ENCODE data around the gene NKX3-2.

Gene NKX3-2

GRCh38 chr4:13509442-13509841 lies 34.9 kb downstream of the NKX3-2 start:
- TF ChIP-seq POLR2AphosphoS5 (IDR thresholded peaks at IDR 0.05; ENCODE audit: low read depth, low read length) (no peak), TAF1 (IDR thresholded peaks at IDR 0.05; ENCODE audit: borderline replicate concordance, insufficient read depth, low read length) (no peak), SIN3A (IDR thresholded peaks at IDR 0.05; ENCODE audit: borderline replicate concordance, insufficient read depth, low read length) (no peak)

- TF ChIP-seq SIN3A (IDR thresholded peaks at IDR 0.05; ENCODE audit: borderline replicate concordance, insufficient read depth, low read length) (no peak), TAF1 (IDR thresholded peaks at IDR 0.05; ENCODE audit: borderline replicate concordance, insufficient read depth, low read length) (no peak), POLR2AphosphoS5 (IDR thresholded peaks at IDR 0.05; ENCODE audit: low read depth, low read length) (no peak), REST (IDR thresholded peaks at IDR 0.05; ENCODE audit: insufficient read depth in 1 of 2, low read depth in 2 of 2, low read length in 2 of 2) (no peak), FOXP2 (optimal IDR thresholded peaks at IDR 0.05; ENCODE audit: borderline replicate concordance, extremely low read depth, extremely low read length, insufficient read depth) (no peak)
Observed at GRCh38 chr4:13504374-13504773, 39.9 kb downstream of the NKX3-2 start.

GRCh38 chr4:13498469-13498868 lies 45.8 kb downstream of the NKX3-2 start:
- TF ChIP-seq TAF1 (IDR thresholded peaks at IDR 0.05; ENCODE audit: borderline replicate concordance, insufficient read depth, low read length) (no peak), POLR2AphosphoS5 (IDR thresholded peaks at IDR 0.05; ENCODE audit: low read depth, low read length) (no peak), REST (IDR thresholded peaks at IDR 0.05; ENCODE audit: insufficient read depth in 1 of 2, low read depth in 2 of 2, low read length in 2 of 2) (no peak), FOXP2 (optimal IDR thresholded peaks at IDR 0.05; ENCODE audit: borderline replicate concordance, extremely low read depth, extremely low read length, insufficient read depth) (no peak), SIN3A (IDR thresholded peaks at IDR 0.05; ENCODE audit: borderline replicate concordance, insufficient read depth, low read length) (no peak)

GRCh38 chr4:13496605-13497004 lies 47.7 kb downstream of the NKX3-2 start:
- TF ChIP-seq POLR2AphosphoS5 (IDR thresholded peaks at IDR 0.05; ENCODE audit: low read depth, low read length) = no peak
- TF ChIP-seq REST (IDR thresholded peaks at IDR 0.05; ENCODE audit: insufficient read depth in 1 of 2, low read depth in 2 of 2, low read length in 2 of 2) = no peak
- TF ChIP-seq SIN3A (IDR thresholded peaks at IDR 0.05; ENCODE audit: borderline replicate concordance, insufficient read depth, low read length) = no peak
- no peak for TF ChIP-seq TAF1 (IDR thresholded peaks at IDR 0.05; ENCODE audit: borderline replicate concordance, insufficient read depth, low read length)
- TF ChIP-seq FOXP2 (optimal IDR thresholded peaks at IDR 0.05; ENCODE audit: borderline replicate concordance, extremely low read depth, extremely low read length, insufficient read depth) = no peak

- TF ChIP-seq TAF1 (IDR thresholded peaks at IDR 0.05; ENCODE audit: borderline replicate concordance, insufficient read depth, low read length) = no peak
- TF ChIP-seq POLR2AphosphoS5 (IDR thresholded peaks at IDR 0.05; ENCODE audit: low read depth, low read length) = no peak
- no peak for TF ChIP-seq FOXP2 (optimal IDR thresholded peaks at IDR 0.05; ENCODE audit: borderline replicate concordance, extremely low read depth, extremely low read length, insufficient read depth)
- TF ChIP-seq REST (IDR thresholded peaks at IDR 0.05; ENCODE audit: insufficient read depth in 1 of 2, low read depth in 2 of 2, low read length in 2 of 2) = no peak
- TF ChIP-seq SIN3A (IDR thresholded peaks at IDR 0.05; ENCODE audit: borderline replicate concordance, insufficient read depth, low read length) = no peak
Observed at GRCh38 chr4:13495753-13496152, 48.6 kb downstream of the NKX3-2 start.
